Measurements from ENCODE around the gene KRCC1. TPM values are rescaled to one million over a fixed set of nuclear protein-coding genes. Genes with fewer than 3 reads are reported as not detected.

KRCC1 gene
- polyA plus RNA-seq, 2 of the 4 experiments (the other 2 are of a cell fraction), result 16.2 to 49.0 TPM

DNA sequence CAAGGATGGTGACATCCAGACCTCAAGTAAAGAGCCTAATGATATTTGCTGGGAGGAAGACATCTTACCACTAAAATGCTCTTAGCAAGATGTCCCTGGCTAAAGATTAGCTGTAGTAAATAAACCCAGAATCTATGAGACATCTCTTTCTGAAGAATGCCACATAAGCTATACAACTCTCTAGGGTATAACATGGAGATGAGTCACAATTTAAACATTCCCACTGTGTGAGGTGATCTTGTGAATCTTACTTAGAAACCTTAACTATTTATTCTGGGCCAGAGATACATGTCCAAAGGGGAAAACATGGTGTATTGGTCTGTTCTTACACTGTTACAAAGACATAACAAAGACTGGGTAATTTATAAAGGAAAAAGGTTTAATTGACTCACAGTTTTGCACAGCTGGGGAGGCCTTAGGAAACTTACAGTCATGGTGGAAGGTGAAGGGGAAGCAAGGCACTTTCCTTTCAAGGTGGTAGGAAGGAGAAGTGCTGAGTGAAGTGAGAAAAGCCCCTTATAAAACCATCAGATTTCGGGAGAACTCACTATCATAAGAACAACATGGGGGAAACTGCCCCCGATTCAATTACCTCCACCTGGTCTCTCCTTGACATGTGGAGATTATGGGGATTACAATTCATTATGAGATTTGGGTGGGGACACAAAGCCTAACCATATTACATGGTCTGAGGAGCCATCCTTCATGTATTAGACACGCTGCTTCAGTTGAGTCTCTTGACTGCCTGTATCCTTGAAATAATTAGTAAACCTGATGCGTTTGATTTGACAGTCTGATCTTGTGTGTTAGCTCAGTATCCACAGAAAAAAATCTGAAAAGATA, 17.1 kb downstream of the KRCC1 start:
- H3K4me3 ChIP-seq, result no peak overlapping the region
- peaks cover 23% of the 10 kb centered on the region; the same call in 1 of the 3 replicates for H3K9me3 ChIP-seq
- TF ChIP-seq, protein P1, sequence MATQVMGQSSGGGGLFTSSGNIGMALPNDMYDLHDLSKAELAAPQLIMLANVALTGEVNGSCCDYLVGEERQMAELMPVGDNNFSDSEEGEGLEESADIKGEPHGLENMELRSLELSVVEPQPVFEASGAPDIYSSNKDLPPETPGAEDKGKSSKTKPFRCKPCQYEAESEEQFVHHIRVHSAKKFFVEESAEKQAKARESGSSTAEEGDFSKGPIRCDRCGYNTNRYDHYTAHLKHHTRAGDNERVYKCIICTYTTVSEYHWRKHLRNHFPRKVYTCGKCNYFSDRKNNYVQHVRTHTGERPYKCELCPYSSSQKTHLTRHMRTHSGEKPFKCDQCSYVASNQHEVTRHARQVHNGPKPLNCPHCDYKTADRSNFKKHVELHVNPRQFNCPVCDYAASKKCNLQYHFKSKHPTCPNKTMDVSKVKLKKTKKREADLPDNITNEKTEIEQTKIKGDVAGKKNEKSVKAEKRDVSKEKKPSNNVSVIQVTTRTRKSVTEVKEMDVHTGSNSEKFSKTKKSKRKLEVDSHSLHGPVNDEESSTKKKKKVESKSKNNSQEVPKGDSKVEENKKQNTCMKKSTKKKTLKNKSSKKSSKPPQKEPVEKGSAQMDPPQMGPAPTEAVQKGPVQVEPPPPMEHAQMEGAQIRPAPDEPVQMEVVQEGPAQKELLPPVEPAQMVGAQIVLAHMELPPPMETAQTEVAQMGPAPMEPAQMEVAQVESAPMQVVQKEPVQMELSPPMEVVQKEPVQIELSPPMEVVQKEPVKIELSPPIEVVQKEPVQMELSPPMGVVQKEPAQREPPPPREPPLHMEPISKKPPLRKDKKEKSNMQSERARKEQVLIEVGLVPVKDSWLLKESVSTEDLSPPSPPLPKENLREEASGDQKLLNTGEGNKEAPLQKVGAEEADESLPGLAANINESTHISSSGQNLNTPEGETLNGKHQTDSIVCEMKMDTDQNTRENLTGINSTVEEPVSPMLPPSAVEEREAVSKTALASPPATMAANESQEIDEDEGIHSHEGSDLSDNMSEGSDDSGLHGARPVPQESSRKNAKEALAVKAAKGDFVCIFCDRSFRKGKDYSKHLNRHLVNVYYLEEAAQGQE (IDR thresholded peaks at IDR 0.05), result no peak
- TF ChIP-seq JUNB (IDR thresholded peaks at IDR 0.05) (peak; percentile 84), PHF8 (IDR thresholded peaks at IDR 0.05; ENCODE audit: borderline replicate concordance, low read depth) (no peak), KDM1A (IDR thresholded peaks at IDR 0.05; ENCODE audit: low read depth) (no peak), ZC3H11A (IDR thresholded peaks at IDR 0.05) (no peak), FOSL2 (IDR thresholded peaks at IDR 0.05) (peak; percentile 67), FOSL2 (CRISPR knock-in tag; IDR thresholded peaks at IDR 0.05) (peak; percentile 85), ATOH8 (CRISPR knock-in tag; IDR thresholded peaks at IDR 0.05; ENCODE audit: low read depth) (no peak), MAFK (IDR thresholded peaks at IDR 0.05; ENCODE audit: partially characterized antibody) (peak; percentile 49), ZSCAN20 (CRISPR knock-in tag; IDR thresholded peaks at IDR 0.05) (no peak), TP53 (CRISPR knock-in tag; IDR thresholded peaks at IDR 0.05) (no peak), RFX5 (IDR thresholded peaks at IDR 0.05) (no peak), EP300 (IDR thresholded peaks at IDR 0.05) (no peak), GATA3 (IDR thresholded peaks at IDR 0.05; ENCODE audit: borderline replicate concordance) (peak; percentile 61; the same call in 1 of the 2 replicates), RCOR1 (IDR thresholded peaks at IDR 0.05; ENCODE audit: low read depth, low read length) (no peak), EHMT2 (IDR thresholded peaks at IDR 0.05; ENCODE audit: low read depth) (0 out of 2 replicates have a peak, but pooled peaks have one; percentile 50)
- TF ChIP-seq, protein P2, sequence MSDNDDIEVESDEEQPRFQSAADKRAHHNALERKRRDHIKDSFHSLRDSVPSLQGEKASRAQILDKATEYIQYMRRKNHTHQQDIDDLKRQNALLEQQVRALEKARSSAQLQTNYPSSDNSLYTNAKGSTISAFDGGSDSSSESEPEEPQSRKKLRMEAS (IDR thresholded peaks at IDR 0.05), result peak; percentile 57; the same call in 1 of the 2 replicates
- TF ChIP-seq, protein P3, sequence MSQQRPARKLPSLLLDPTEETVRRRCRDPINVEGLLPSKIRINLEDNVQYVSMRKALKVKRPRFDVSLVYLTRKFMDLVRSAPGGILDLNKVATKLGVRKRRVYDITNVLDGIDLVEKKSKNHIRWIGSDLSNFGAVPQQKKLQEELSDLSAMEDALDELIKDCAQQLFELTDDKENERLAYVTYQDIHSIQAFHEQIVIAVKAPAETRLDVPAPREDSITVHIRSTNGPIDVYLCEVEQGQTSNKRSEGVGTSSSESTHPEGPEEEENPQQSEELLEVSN (IDR thresholded peaks at IDR 0.05; ENCODE audit: borderline replicate concordance, low read depth), result no peak
- FAIRE-seq (peak; percentile 59), ATAC-seq (peak; percentile 97 to 99), DNase-seq (ENCODE audit: low read depth in 1 of 2, low spot score in 1 of 2) (peak; percentile 46 to 81)
- H3K4me1 ChIP-seq, result peaks cover 38% of the 10 kb centered on the region
- CTCF ChIA-PET, result interaction anchor here (0.6 to 1.4 kb wide), 3 partner anchors 22 to 121 kb away, joined by 3 read pairs; no protein-coding TSS in a partner anchor
- H3K4me2 ChIP-seq, result peak overlapping the region; percentile 54
- H3K27ac ChIP-seq, result peak overlapping the region; percentile 71 to 77
- 83% methylated on average over 4 of the region's 4 CpGs for WGBS (ENCODE audit: missing lambda C conversion rate)
- POLR2A ChIA-PET, result interaction anchor here (0.9 kb wide), 1 partner anchor 22 kb away, joined by 3 read pairs; no protein-coding TSS in a partner anchor

GRCh38 chr2:88036606-88037005, 19.0 kb downstream of the KRCC1 start:
- no peak overlapping the region for H3K4me3 ChIP-seq
- no peak overlapping the region for H3K4me2 ChIP-seq
- H3K4me1 ChIP-seq, result peaks cover 24% of the 10 kb centered on the region
- no peak for ATAC-seq
- H3K27ac ChIP-seq, result no peak overlapping the region
- POLR2A ChIA-PET, result no interaction called here
- no peak for FAIRE-seq
- CTCF ChIA-PET, result interaction anchor here (1.4 kb wide), 2 partner anchors 24 to 123 kb away, joined by 3 to 5 read pairs; no protein-coding TSS in a partner anchor
- no peak for DNase-seq (ENCODE audit: low read depth in 1 of 2, low spot score in 1 of 2)
- peaks cover 23% of the 10 kb centered on the region; the same call in 1 of the 3 replicates for H3K9me3 ChIP-seq
- TF ChIP-seq, protein P4, sequence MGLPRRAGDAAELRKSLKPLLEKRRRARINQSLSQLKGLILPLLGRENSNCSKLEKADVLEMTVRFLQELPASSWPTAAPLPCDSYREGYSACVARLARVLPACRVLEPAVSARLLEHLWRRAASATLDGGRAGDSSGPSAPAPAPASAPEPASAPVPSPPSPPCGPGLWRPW (IDR thresholded peaks at IDR 0.05), result no peak
- TF ChIP-seq FOSB (CRISPR knock-in tag; IDR thresholded peaks at IDR 0.05) (no peak), ATOH8 (CRISPR knock-in tag; IDR thresholded peaks at IDR 0.05; ENCODE audit: low read depth) (no peak), EHMT2 (IDR thresholded peaks at IDR 0.05; ENCODE audit: low read depth) (no peak), JUN (IDR thresholded peaks at IDR 0.05) (no peak), MAZ (IDR thresholded peaks at IDR 0.05; ENCODE audit: borderline replicate concordance, low read depth, low read length) (no peak), NPAS2 (CRISPR knock-in tag; IDR thresholded peaks at IDR 0.05; ENCODE audit: borderline replicate concordance) (no peak), FOSL2 (IDR thresholded peaks at IDR 0.05) (no peak), FOSL2 (CRISPR knock-in tag; IDR thresholded peaks at IDR 0.05) (no peak), PBX3 (IDR thresholded peaks at IDR 0.05) (no peak), EHF (CRISPR knock-in tag; IDR thresholded peaks at IDR 0.05) (no peak), ZFP36 (IDR thresholded peaks at IDR 0.05; ENCODE audit: borderline replicate concordance, partially characterized antibody) (no peak), HOXB13 (CRISPR knock-in tag; IDR thresholded peaks at IDR 0.05; ENCODE audit: low read depth) (no peak), CHD2 (IDR thresholded peaks at IDR 0.05; ENCODE audit: low read length, partially characterized antibody) (no peak), HOXA7 (CRISPR knock-in tag; IDR thresholded peaks at IDR 0.05) (no peak)
- TF ChIP-seq, protein P2 (IDR thresholded peaks at IDR 0.05), result no peak

All from A549 (cell line).